GM12865 (cell line): ENCODE data around the gene CCR9.

Source experiments
- DNase-seq: peaks from one replicate; pipeline ENCODE4 v3.0.0; 2010; ENCODE audit warnings: low read depth
- H3K4me3 ChIP-seq: 2 replicates; pipeline ENCODE4 v1.5.1; 2011; ENCODE audit warnings: mild to moderate bottlenecking, low read depth, low read length, control low read depth
- TF ChIP-seq, protein P1 (sequence below): IDR thresholded peaks from 2 replicates; pipeline ENCODE4 v1.5.1; 2011; ENCODE audit warnings: low read length, control low read depth, low read depth, inconsistent platforms; ENCODE audit not compliant: insufficient read depth; ENCODE audit errors: missing control alignments

CCR9 gene

DNA sequence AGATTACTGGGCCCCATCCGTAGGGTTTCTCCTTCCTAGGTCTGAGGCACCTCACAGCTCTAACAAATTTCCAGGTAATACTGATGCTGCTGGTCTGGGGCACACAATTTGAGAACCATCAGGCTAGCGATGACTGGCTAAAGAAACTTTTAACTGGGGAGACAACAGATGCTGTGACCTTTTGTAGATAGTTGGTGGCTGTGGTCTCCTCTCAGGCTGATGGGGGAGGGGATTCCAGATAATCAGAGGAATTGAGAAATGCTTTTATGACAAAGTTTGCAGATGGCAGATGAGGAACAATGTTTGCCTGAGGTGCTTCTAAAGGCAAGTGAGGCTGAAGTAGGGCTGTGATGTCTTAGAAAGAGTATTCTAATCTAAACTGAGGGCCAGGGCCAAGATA is 13.8 kb upstream of the CCR9 start:
- TF ChIP-seq, protein P1, sequence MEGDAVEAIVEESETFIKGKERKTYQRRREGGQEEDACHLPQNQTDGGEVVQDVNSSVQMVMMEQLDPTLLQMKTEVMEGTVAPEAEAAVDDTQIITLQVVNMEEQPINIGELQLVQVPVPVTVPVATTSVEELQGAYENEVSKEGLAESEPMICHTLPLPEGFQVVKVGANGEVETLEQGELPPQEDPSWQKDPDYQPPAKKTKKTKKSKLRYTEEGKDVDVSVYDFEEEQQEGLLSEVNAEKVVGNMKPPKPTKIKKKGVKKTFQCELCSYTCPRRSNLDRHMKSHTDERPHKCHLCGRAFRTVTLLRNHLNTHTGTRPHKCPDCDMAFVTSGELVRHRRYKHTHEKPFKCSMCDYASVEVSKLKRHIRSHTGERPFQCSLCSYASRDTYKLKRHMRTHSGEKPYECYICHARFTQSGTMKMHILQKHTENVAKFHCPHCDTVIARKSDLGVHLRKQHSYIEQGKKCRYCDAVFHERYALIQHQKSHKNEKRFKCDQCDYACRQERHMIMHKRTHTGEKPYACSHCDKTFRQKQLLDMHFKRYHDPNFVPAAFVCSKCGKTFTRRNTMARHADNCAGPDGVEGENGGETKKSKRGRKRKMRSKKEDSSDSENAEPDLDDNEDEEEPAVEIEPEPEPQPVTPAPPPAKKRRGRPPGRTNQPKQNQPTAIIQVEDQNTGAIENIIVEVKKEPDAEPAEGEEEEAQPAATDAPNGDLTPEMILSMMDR, result no peak
- no peak overlapping the region for H3K4me3 ChIP-seq
- DNase-seq, result no peak

DNA sequence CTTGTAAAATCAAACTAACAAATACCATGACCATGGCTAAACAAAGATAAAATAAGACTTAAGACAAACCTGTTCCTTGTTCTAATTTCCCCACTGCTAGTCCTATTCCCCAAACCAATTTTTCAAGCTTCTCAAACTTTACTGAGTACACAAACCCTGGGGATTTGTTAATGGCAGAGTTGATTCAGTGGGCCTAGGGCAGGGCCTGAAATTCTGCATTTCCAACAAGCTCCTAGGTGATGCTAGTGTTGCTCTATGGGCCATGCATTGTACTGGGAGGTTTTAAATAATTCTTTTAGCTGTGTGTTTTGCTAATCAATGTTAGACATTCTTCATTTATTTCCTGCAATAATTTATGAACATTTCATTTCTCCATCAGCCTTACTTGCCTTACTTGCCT is 13.3 kb upstream of the CCR9 start:
- TF ChIP-seq, protein P1, result no peak
- no peak for DNase-seq
- no peak overlapping the region for H3K4me3 ChIP-seq

DNA sequence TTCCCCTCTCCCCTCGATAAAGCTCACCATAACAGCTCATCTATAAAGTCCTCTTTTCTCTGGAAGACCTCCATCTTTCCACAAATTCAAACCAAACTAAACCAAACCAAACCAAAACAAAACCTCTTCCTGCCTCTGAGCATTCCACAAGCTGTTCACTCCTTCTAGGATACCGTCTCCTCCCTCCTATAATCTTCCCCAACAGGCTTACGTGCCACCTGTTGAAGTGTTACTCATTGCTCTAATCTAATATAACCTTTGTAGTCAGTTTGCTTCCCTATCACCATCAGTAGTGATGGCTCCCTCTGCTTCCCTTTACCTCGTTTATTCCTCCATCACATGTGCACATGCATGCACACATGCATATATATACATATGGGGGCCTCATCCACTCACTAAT is 12.7 kb upstream of the CCR9 start:
- TF ChIP-seq, protein P1, result no peak
- H3K4me3 ChIP-seq, result no peak overlapping the region
- DNase-seq, result no peak

DNA sequence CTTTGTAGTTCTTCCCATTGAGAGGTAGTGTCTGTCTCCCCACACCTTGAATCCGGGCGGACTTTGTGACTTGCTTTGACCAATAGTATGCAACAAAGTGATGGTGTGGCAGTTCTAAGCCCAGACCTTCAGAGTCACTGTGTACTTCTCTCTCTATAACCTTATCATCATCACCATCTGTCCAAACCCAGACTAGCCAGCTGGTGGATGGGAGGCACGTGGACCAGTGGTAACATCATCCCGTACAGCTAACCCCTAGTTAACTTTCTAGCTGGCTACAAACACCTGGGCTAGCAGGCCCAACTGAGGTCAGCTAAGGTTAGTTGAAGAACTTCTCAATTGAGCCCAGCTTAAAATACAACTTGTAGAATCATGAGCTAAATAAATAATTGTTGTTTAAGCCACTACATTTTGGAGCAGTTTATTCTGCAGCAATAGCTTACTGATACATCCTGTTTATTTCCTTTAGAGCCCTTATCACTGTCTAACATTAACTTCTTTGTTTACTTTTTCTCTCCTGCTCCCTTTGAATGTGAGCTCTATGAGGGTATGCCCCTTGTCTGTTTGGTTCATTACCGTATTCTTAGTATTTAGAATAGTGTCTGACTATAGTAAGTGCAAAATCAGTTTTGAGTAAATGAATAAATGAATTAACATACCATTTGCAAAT is 11.5 kb upstream of the CCR9 start:
- TF ChIP-seq, protein P1, result no peak
- DNase-seq, result no peak

DNA sequence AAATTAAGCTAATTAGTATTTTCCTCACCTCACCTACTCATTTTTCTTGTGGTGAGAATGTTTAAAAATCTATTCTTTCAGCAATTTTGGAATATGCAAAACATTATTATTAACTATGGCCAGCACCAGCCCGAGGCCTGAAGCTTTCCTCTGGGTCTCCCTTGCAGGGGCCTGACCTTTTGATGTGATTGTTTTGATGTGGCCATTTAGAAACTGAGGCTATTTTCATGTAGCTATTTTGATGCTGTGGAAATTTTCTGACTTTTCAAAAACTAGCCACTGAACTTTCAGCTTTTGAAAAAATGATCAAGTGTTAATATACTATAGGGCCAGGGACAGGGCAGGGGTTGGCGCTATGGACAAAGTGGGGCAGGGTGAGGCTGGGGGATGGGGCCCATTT is 8.2 kb upstream of the CCR9 start:
- peak; percentile 56 for DNase-seq
- TF ChIP-seq, protein P1, result no peak
- no peak overlapping the region for H3K4me3 ChIP-seq

More for the DNA sequence above, 11.5 kb upstream of the CCR9 start:
- H3K4me3 ChIP-seq, result no peak overlapping the region

DNA sequence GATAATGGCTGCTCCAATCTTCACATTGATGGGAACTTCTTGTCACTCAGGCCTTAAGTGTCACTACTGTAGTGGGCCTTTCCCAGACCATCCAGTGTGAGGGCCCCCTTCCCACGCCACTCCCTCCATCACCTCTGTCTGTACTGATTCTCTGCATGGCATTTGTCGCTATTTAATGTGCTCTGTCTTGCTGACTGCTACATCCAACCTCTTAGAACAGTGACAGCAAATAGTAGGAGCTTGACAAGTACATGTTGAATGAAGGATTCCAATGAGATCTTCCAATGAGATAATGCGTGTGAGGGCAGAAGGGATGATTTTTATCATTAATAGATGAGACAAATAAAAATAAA is 5.6 kb upstream of the CCR9 start:
- H3K4me3 ChIP-seq, result no peak overlapping the region
- DNase-seq, result no peak
- TF ChIP-seq, protein P1, result no peak
